GM23338 (cell line): Measurements from ENCODE around the gene HCN1. TPM values are rescaled to one million over a fixed set of nuclear protein-coding genes. Genes with fewer than 3 reads are reported as not detected.

Experiments used
- ATAC-seq: fragments of 200-7000 bp; cut with Tn5 transposase; 3 replicates; pipeline ENCODE4 v1.9.1; 2020
- DNase-seq: peaks from one replicate; pipeline ENCODE4 v3.0.0-alpha.2; 2015; ENCODE audit warnings: low spot score
- H2AFZ ChIP-seq: fragments of 200-600 bp; sonication (generic); 2 replicates; pipeline ENCODE4 v1.8.0; 2016; ENCODE audit warnings: antibody characterized with exemption, mild to moderate bottlenecking, moderate library complexity
- H3F3A ChIP-seq: fragments of 200-600 bp; sonication (generic); replicated peaks from 2 replicates; pipeline ENCODE4 v1.8.0; 2017; ENCODE audit warnings: antibody characterized with exemption, mixed run types, low read depth
- H3K27ac ChIP-seq: fragments of 200-600 bp; sonication (generic); 2 replicates; pipeline ENCODE4 v1.6.1; 2016; ENCODE audit warnings: low read depth
- H3K27me3 ChIP-seq: fragments of 200-600 bp; sonication (generic); 2 replicates; pipeline ENCODE4 v1.8.0; 2016; ENCODE audit warnings: mild to moderate bottlenecking, mixed run types, moderate library complexity; ENCODE audit not compliant: insufficient read depth
- H3K36me3 ChIP-seq: fragments of 200-600 bp; sonication (generic); 2 replicates; pipeline ENCODE4 v1.8.0; 2016; ENCODE audit warnings: mild to moderate bottlenecking; ENCODE audit not compliant: insufficient read depth
- H3K4me1 ChIP-seq: fragments of 200-600 bp; sonication (generic); 2 replicates; pipeline ENCODE4 v1.8.0; 2016; ENCODE audit warnings: mild to moderate bottlenecking, moderate library complexity; ENCODE audit not compliant: insufficient read depth
- H3K4me2 ChIP-seq: fragments of 200-600 bp; sonication (generic); 2 replicates; pipeline ENCODE4 v1.7.1; 2017; ENCODE audit warnings: mixed run types
- H3K4me3 ChIP-seq: fragments of 200-600 bp; sonication (generic); 2 replicates; pipeline ENCODE4 v1.6.1; 2016; ENCODE audit warnings: mixed run types
- H3K79me2 ChIP-seq: fragments of 200-600 bp; sonication (generic); replicated peaks from 2 replicates; pipeline ENCODE4 v1.8.0; 2017; ENCODE audit warnings: mild to moderate bottlenecking; ENCODE audit not compliant: insufficient read depth
- H3K9me2 ChIP-seq: fragments of 200-600 bp; sonication (generic); 2 replicates; pipeline ENCODE4 v1.8.0; 2017; ENCODE audit not compliant: insufficient read depth
- H4K20me1 ChIP-seq: fragments of 200-600 bp; sonication (generic); replicated peaks from 2 replicates; pipeline ENCODE4 v1.8.0; 2017; ENCODE audit warnings: mild to moderate bottlenecking; ENCODE audit not compliant: insufficient read depth
- H3K27ac Mint-ChIP-seq: 2 replicates; pipeline ENCODE4 v1.8.0; 2020; ENCODE audit warnings: inconsistent platforms, mild to moderate bottlenecking, moderate library complexity, mixed read lengths
- H3K27me3 Mint-ChIP-seq: 3 replicates; pipeline ENCODE4 v1.8.0; 2022; ENCODE audit warnings: low read depth, mild to moderate bottlenecking, moderate library complexity, mixed read lengths, inconsistent platforms; ENCODE audit not compliant: insufficient read depth, poor library complexity
- H3K36me3 Mint-ChIP-seq: 3 replicates; pipeline ENCODE4 v1.8.0; 2021; ENCODE audit warnings: low read depth, mild to moderate bottlenecking, inconsistent platforms, moderate library complexity, mixed read lengths
- H3K4me1 Mint-ChIP-seq: 3 replicates; pipeline ENCODE4 v1.8.0; 2020; ENCODE audit warnings: mild to moderate bottlenecking, inconsistent platforms, mixed read lengths
- H3K4me3 Mint-ChIP-seq: 3 replicates; pipeline ENCODE4 v1.8.0; 2021; ENCODE audit warnings: moderate library complexity, mild to moderate bottlenecking, inconsistent platforms, mixed read lengths
- H3K9me3 Mint-ChIP-seq: 3 replicates; pipeline ENCODE4 v1.8.0; 2020; ENCODE audit warnings: moderate library complexity, mild to moderate bottlenecking, inconsistent platforms, mixed read lengths
- CREB1 ChIP-seq: fragments of 250-450 bp; sonication (Bioruptor Pico); IDR thresholded peaks from 2 replicates; pipeline ENCODE4 v1.5.0; 2020; ENCODE audit warnings: low read depth, mild to moderate bottlenecking, moderate library complexity
- EZH2 ChIP-seq: fragments of 200-600 bp; sonication (generic); IDR thresholded peaks from one replicate; pipeline ENCODE4 v1.8.0; 2017; ENCODE audit warnings: antibody characterized with exemption, mild to moderate bottlenecking, low read depth; ENCODE audit not compliant: unreplicated experiment
- EZH2phosphoT487 ChIP-seq: fragments of 200-600 bp; sonication (generic); IDR thresholded peaks from one replicate; pipeline ENCODE4 v1.8.1; 2018; ENCODE audit warnings: antibody characterized with exemption; ENCODE audit not compliant: unreplicated experiment
- JUNB ChIP-seq: IDR thresholded peaks from one replicate; pipeline ENCODE4 v1.6.1; 2016; ENCODE audit warnings: antibody characterized with exemption; ENCODE audit not compliant: unreplicated experiment
- NANOG ChIP-seq: IDR thresholded peaks from 2 replicates; pipeline ENCODE4 v1.6.1; 2016; ENCODE audit warnings: antibody characterized with exemption, borderline replicate concordance
- POLR2AphosphoS5 ChIP-seq: IDR thresholded peaks from 2 replicates; pipeline ENCODE4 v1.6.1; 2016; ENCODE audit warnings: antibody characterized with exemption, low read depth
- STAT1 ChIP-seq: IDR thresholded peaks from one replicate; pipeline ENCODE4 v1.6.1; 2016; ENCODE audit warnings: antibody characterized with exemption; ENCODE audit not compliant: unreplicated experiment
- ZNF114 ChIP-seq: fragments of 250-450 bp; sonication (Bioruptor Pico); IDR thresholded peaks from 2 replicates; pipeline ENCODE4 v1.5.0; 2020; ENCODE audit warnings: mild to moderate bottlenecking, moderate library complexity
- ZNF331 ChIP-seq: fragments of 250-450 bp; sonication (Bioruptor Pico); IDR thresholded peaks from 2 replicates; pipeline ENCODE4 v1.5.0; 2020; ENCODE audit warnings: low read depth, mild to moderate bottlenecking, moderate library complexity
- polyA plus RNA-seq: library from polyadenylated mRNA; unstranded; fragments of >200 nt; fragmentation: Nextera tagmentation; extraction: Ambion mirVana; gene quantifications from 2 replicates; pipeline ENCODE4 v1.2.1, GENCODE V29; 2016
- total RNA-seq: library from RNA; depleted of rRNA; stranded (reverse); fragments of >200 nt; shearing (Covaris generic); gene quantifications from 2 replicates; pipeline ENCODE4 v1.2.3, GENCODE V29; 2014
- TF ChIP-seq, protein P1 (sequence below): fragments of 250-450 bp; sonication (Bioruptor Pico); IDR thresholded peaks from 2 replicates; pipeline ENCODE4 v1.5.0; 2020; ENCODE audit warnings: mild to moderate bottlenecking, moderate library complexity
- TF ChIP-seq, protein P2 (sequence below), 2 experiments: fragments of 200-600 bp in 1 of 2; sonication (generic) in 1 of 2; conservative IDR thresholded peaks; 2 replicates each; pipeline versions ENCODE4 v1.5.1 to v1.6.1; 2016 to 2017; ENCODE audit warnings: antibody characterized with exemption in 2 of 2, low read depth in 2 of 2, mild to moderate bottlenecking in 2 of 2, moderate library complexity in 1 of 2

HCN1 gene
- total and polyA plus RNA-seq, 2 experiments from 2014 or later = 2.8 to 6.9 TPM

GRCh38 chr5:45642370-45642769 lies 53.8 kb downstream of the HCN1 start:
- H3K27me3 Mint-ChIP-seq = peaks cover 2% of the 10 kb centered on the region
- no peaks in the 10 kb centered on the region for H3K9me2 ChIP-seq
- no peak overlapping the region for H2AFZ ChIP-seq
- no peak overlapping the region for H3K4me3 ChIP-seq
- H3K36me3 ChIP-seq = no peaks in the 10 kb centered on the region
- no peaks in the 10 kb centered on the region for H3K36me3 Mint-ChIP-seq
- H3K27ac Mint-ChIP-seq = no peak overlapping the region
- H3K4me3 Mint-ChIP-seq = no peak overlapping the region
- H3K27me3 ChIP-seq = no peaks in the 10 kb centered on the region
- no peak for ATAC-seq
- H3K4me1 ChIP-seq = no peaks in the 10 kb centered on the region
- H3K27ac ChIP-seq = no peak overlapping the region
- no peaks in the 10 kb centered on the region for H4K20me1 ChIP-seq
- H3K9me3 Mint-ChIP-seq = no peaks in the 10 kb centered on the region
- H3F3A ChIP-seq = no peaks in the 10 kb centered on the region
- H3K79me2 ChIP-seq = no peaks in the 10 kb centered on the region
- TF ChIP-seq ZNF331 (CRISPR knock-in tag) (no peak), STAT1 (no peak), NANOG (no peak), POLR2AphosphoS5 (no peak), JUNB (no peak), EZH2phosphoT487 (no peak), CREB1 (CRISPR knock-in tag) (no peak)
- TF ChIP-seq, protein P1, sequence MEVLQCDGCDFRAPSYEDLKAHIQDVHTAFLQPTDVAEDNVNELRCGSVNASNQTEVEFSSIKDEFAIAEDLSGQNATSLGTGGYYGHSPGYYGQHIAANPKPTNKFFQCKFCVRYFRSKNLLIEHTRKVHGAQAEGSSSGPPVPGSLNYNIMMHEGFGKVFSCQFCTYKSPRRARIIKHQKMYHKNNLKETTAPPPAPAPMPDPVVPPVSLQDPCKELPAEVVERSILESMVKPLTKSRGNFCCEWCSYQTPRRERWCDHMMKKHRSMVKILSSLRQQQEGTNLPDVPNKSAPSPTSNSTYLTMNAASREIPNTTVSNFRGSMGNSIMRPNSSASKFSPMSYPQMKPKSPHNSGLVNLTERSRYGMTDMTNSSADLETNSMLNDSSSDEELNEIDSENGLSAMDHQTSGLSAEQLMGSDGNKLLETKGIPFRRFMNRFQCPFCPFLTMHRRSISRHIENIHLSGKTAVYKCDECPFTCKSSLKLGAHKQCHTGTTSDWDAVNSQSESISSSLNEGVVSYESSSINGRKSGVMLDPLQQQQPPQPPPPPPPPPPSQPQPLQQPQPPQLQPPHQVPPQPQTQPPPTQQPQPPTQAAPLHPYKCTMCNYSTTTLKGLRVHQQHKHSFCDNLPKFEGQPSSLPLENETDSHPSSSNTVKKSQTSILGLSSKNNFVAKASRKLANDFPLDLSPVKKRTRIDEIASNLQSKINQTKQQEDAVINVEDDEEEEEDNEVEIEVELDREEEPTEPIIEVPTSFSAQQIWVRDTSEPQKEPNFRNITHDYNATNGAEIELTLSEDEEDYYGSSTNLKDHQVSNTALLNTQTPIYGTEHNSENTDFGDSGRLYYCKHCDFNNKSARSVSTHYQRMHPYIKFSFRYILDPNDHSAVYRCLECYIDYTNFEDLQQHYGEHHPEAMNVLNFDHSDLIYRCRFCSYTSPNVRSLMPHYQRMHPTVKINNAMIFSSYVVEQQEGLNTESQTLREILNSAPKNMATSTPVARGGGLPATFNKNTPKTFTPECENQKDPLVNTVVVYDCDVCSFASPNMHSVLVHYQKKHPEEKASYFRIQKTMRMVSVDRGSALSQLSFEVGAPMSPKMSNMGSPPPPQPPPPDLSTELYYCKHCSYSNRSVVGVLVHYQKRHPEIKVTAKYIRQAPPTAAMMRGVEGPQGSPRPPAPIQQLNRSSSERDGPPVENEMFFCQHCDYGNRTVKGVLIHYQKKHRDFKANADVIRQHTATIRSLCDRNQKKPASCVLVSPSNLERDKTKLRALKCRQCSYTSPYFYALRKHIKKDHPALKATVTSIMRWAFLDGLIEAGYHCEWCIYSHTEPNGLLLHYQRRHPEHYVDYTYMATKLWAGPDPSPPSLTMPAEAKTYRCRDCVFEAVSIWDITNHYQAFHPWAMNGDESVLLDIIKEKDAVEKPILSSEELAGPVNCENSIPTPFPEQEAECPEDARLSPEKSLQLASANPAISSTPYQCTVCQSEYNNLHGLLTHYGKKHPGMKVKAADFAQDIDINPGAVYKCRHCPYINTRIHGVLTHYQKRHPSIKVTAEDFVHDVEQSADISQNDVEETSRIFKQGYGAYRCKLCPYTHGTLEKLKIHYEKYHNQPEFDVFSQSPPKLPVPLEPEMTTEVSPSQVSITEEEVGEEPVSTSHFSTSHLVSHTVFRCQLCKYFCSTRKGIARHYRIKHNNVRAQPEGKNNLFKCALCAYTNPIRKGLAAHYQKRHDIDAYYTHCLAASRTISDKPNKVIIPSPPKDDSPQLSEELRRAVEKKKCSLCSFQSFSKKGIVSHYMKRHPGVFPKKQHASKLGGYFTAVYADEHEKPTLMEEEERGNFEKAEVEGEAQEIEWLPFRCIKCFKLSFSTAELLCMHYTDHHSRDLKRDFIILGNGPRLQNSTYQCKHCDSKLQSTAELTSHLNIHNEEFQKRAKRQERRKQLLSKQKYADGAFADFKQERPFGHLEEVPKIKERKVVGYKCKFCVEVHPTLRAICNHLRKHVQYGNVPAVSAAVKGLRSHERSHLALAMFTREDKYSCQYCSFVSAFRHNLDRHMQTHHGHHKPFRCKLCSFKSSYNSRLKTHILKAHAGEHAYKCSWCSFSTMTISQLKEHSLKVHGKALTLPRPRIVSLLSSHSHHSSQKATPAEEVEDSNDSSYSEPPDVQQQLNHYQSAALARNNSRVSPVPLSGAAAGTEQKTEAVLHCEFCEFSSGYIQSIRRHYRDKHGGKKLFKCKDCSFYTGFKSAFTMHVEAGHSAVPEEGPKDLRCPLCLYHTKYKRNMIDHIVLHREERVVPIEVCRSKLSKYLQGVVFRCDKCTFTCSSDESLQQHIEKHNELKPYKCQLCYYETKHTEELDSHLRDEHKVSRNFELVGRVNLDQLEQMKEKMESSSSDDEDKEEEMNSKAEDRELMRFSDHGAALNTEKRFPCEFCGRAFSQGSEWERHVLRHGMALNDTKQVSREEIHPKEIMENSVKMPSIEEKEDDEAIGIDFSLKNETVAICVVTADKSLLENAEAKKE (CRISPR knock-in tag) = no peak
- DNase-seq = no peak
- no peak overlapping the region for H3K4me2 ChIP-seq
- H3K4me1 Mint-ChIP-seq = no peaks in the 10 kb centered on the region

DNA sequence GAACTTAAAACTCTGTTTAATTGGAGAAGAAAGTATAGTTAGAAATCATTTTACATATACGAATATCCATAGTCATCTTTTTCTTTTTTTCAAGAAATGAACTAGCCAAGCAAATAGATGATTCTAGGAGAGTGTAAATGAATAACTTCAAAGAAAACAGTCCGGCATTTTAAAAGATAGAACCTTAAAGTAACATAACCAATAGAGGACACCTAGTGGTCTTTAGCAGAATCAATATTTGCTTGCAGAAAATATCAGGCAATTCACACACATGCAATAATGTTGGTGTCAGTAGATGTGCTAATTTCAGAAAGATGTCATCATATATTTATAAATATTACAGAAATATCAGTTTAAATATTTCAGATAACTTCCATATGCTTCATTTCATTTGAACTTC lies 57.1 kb downstream of the HCN1 start:
- Histone ChIP-seq H3K4me2 (no peak overlapping the region), H4K20me1 (no peaks in the 10 kb centered on the region), H3K79me2 (no peaks in the 10 kb centered on the region), H2AFZ (no peak overlapping the region), H3K27ac (no peak overlapping the region), H3K4me3 (no peak overlapping the region), H3K4me1 (no peaks in the 10 kb centered on the region), H3K9me2 (no peaks in the 10 kb centered on the region), H3F3A (no peaks in the 10 kb centered on the region), H3K36me3 (no peaks in the 10 kb centered on the region), H3K27me3 (no peaks in the 10 kb centered on the region)
- DNase-seq (peak; percentile 19), ATAC-seq (no peak)
- Mint-ChIP-seq H3K4me1 (no peaks in the 10 kb centered on the region), H3K27me3 (peaks cover 2% of the 10 kb centered on the region), H3K4me3 (no peak overlapping the region), H3K9me3 (no peaks in the 10 kb centered on the region), H3K27ac (no peak overlapping the region), H3K36me3 (no peaks in the 10 kb centered on the region)
- no peak for TF ChIP-seq EZH2
- no peak for TF ChIP-seq CREB1 (CRISPR knock-in tag)
- no peak for TF ChIP-seq ZNF114 (CRISPR knock-in tag)
- TF ChIP-seq, protein P2, sequence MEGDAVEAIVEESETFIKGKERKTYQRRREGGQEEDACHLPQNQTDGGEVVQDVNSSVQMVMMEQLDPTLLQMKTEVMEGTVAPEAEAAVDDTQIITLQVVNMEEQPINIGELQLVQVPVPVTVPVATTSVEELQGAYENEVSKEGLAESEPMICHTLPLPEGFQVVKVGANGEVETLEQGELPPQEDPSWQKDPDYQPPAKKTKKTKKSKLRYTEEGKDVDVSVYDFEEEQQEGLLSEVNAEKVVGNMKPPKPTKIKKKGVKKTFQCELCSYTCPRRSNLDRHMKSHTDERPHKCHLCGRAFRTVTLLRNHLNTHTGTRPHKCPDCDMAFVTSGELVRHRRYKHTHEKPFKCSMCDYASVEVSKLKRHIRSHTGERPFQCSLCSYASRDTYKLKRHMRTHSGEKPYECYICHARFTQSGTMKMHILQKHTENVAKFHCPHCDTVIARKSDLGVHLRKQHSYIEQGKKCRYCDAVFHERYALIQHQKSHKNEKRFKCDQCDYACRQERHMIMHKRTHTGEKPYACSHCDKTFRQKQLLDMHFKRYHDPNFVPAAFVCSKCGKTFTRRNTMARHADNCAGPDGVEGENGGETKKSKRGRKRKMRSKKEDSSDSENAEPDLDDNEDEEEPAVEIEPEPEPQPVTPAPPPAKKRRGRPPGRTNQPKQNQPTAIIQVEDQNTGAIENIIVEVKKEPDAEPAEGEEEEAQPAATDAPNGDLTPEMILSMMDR (conservative IDR thresholded peaks at IDR 0.05; ENCODE audit: low read depth in 2 of 2) = peak; percentile 42 to 59
- TF ChIP-seq EZH2phosphoT487 = no peak
- TF ChIP-seq ZNF331 (CRISPR knock-in tag) = no peak
